GM18499 (cell line): Measurements from ENCODE around the gene SIGMAR1.

ENCODE experiments used
- ATAC-seq: cut with Tn5 transposase; IDR thresholded peaks from one replicate; pipeline ENCODE4 v1.9.1; 2021; ENCODE audit warnings: moderate number of reproducible peaks; ENCODE audit not compliant: insufficient read depth, unreplicated experiment

Gene SIGMAR1

DNA sequence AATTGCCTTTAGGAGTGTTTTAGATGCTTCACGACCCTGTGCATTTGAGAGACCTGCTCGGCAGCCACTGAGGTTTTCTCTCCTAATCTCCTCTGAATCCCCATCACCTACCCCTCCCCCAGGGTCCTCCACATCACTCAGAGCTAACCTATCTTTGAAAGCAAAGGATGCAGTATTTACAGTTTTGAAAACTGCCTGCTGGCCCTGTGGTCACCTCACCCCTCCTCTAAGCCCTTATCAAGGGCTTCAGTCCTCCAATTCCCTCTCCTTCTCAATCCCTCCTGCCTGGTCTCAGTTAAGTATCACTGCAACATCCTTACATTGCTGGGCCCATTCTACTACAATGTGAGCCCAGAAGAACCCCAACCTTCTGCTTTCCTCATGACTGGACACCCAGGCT is 30.3 kb downstream of the SIGMAR1 start:
- no peak for ATAC-seq

DNA sequence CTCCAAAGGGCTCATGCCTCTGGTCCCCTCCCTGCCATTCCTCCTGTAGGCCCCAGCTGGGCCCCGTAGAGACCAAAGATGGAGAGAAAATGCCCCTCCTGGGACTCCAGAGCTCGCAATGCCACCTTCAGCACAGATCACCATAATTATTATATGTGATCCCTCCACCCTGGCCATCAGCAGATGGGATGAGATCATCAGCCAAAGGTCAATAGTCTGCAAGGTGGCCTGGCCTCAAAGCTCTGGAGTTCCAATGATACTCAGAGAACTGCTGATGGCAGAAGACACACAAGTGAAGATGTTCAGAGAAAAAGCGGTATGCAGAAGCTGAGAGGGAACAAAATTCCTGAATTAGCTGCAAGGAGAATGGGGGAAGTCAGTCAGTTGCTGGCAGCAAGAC is 30.7 kb downstream of the SIGMAR1 start:
- no peak for ATAC-seq

DNA sequence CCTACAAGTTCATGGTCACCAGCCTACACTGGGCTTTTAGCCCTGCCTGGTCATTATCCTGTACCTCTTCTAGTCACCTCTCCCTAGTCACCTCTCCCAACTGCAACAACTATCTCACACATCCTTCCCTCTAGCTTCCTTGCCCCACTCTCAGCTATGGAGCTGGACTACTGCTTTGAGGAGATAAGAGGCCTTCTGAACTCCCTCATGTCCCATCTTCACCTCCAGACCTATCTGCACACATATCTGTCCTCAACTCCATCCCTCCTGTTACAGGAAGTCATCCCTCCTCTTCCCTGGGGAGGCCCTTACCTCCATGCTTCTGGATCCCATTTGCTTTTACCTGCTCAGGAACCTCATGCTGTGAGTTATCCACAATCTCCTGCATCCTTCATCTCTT is 31.4 kb downstream of the SIGMAR1 start:
- no peak for ATAC-seq

DNA sequence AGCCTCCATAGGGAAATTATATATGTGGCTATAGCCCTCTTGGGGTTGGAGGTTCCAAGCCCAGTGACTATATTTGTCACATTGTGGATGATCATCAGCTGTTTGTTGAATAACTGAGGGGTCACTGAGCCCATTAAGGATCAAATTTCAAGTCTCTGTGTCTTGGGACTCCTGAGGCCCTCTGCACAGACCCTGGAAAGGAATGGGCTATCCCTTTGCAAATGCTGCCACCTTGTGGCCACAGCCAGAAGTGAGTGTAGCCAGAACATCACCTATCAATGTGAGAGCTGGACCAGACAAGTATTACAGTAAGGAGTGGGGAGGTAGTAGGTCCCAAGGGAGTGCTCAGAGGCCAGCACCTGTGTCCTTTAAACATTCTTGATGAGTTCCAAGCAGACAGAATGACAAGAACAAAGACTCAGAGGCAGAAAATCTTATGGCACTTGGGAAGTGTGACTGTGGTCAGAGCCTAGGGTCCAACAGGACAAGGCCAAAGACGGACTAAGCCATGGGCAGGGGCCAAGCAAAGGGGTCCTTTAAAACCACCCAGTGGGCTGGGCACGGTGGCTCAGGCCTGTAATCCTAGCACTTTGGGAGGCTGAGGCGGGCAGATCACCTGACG is 33.9 kb downstream of the SIGMAR1 start:
- ATAC-seq, result no peak

DNA sequence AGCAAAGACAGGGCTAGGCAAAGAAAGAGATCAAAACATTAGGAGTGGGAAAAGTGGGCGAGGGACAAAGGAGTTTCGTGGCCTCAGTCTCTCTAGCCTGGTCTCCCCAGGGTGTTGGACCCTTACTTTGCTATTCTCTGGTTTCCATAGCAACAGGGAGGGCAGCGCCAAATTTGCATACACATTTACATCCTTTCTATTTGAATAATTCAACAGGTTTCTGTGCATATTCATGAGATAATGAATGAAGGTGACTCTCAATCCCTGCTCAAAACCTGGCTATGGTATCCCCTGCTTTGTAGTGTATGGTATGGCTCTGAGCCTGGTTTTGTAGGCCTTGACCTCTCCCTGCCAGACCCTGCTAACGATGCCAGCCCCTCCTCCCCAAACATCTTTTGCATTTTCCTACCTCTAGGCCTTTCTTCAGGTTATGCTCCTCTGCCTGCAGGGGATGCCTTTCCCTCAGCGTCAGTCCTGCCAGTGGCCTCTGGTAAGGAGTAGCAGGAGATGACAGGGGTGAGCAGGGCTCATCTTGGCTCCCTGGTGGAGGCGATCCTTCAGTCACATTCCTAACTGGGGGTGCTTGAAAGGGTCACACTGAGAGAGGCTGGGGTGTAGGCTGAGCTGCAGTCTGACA is 35.5 kb downstream of the SIGMAR1 start:
- ATAC-seq, result no peak

DNA sequence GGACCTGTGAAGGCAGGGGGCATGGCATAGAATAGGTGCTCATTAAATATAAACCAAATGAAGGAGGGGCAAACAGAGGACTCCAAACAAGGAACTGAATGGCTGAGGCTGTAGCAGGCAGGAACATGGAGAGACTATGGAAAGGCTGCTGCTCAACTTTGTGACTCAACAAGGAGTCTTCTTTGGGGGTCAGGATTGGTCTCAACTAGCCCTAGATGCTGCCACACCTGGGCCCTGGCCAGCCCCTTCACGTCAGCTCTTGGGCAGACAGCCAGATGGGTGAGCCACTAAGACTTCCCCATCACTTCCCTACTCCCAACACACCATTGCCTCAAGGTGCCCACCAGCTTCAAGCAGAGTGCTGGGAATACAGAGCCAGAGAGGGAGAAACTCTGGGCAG is 36.7 kb downstream of the SIGMAR1 start:
- ATAC-seq, result no peak

DNA sequence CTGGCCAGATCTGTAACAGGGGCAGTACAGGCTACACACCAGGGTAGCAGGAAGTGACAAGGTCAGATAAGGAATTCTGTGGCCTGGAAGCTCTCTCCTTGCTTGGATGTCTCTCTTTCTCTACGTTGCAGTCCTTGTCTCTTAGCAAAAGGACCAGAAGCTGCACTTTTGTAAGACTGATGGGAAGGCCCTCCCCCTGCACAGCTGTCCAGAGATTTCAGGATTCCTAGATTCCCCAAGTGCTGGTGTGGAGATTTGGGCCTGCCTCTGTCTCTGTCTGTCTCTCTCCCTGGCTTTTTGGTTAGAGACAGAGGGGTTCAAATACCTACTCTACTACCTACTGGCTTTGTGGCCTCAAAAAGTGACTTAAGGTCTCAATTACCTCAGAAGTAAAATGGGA is 38.0 kb downstream of the SIGMAR1 start:
- no peak for ATAC-seq

DNA sequence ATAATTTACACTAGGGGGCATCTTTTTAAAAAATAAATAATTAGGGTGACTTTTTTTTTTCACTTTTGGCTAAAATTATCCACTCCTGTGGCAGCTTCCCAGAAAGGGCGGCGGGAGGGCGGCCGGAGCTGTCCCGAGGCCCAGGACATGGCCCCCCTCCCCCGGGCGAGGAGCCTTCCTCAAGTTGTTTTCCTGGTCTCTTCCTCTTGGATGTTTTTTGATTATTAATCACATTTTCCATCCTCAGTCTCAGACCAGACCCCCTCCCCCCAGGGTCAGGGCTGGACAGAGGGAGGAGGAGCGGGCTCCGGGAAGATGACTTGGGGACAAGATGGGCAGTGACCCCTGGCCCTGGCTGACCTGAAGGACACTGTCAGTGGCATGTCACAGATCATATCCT is 43.4 kb downstream of the SIGMAR1 start:
- no peak for ATAC-seq

DNA sequence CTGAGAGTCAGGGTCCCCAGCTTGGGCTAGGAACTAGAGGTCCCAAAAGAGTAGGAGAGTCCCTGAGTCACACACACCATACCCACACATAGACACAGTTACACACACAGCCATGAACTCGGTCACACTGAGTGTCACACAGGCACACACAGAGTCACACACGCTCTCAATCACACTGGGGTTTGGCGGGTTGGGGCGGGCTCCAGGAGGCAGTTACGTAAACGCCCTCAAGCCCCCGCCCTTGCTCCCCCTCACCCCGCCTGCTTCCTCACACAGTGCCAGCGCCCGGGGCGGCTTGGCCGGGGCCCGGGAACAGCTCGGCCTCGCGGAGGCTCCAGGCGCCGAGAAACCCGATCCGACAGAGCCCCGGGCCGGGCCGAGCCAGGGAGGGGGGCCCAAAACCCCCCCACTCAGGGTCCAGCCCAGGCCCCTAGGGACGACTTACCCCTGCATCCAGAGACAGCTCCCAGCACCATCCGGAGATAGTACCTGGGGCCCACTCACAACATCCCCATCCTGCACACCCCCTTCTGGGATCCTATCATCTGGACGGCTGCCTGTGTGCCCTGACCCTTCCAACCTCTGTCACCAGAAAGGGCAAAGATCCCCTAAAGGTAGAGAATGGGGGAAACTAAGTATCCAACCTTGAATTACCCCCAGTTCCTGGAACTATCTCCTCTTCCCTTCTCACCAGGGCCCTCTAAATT is 44.5 kb downstream of the SIGMAR1 start:
- ATAC-seq, result no peak

DNA sequence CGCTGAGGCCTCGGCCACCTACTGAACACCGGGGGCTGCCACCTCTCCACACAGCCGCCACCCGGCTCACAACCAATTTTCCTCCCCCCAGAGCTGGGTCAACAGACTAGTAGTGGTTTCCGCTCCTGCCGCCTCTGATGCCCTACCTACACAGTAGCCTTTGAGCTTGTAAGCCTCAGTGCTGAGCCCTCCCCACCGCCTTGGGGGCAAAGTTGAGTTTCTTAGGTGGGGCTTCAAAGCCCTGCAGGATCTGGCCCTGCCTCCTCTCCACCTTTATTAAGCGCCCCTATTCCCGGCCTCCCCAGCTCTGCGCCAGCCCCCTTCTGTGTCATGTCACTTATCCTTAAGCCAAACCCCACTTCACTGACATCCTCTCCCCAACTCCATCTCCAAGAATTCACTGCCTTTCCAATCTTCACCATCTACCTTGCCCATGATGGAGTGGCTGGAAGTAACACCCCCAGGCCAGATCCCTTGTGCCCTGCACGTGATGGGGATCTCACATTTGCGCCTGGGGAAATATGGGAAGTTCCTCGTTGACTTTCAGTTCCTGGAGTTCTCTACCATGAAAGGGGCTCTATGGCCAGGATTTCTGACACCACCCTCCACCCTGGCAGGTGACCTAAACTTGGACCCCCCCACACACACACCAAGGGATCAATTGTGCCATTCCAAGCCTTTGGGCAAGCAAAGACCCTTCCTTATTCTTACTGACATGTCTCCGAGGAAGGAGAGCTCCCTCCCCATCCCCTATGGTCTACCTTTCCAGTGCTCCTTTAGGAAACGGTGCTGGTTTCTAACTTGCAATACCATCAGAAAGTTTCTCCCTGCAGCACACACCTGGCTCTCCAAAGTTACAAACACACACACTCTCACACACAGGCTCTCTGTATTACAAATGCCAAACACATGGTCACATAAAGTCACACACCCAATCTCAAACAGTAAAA is 45.4 kb downstream of the SIGMAR1 start:
- ATAC-seq, result no peak

DNA sequence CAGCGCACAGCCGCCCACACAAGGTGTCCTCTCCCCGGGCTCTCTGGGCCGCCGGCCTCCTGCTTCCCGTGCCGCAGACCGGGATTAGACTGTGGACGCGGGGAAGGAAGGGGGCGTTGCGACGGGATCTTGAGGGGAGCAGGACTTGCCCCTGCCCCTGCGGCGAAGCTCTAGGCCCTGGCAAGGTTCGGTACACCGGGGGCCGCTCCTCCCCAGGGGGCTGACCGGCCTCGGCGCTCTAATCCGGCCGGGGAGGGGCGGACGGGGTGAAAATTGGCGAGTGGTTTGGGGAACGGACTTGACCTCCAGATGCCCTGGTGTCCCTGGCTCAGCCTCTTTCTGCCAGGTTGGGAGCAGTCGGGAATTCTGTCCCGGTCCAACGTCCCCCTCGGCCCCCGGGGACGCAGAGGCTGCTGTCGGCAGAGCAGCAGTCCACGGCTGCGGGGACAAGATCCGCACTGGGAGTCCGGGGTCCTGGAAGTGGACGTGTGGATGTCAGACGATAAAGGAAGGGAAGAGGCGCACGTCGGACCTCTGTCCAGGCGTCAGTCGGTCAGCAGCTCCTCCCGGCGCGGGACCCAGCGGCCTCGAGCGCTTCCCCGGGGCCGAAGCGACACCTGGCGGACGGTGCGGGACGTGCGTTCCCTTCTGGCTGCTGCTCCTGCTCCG is 46.2 kb downstream of the SIGMAR1 start:
- ATAC-seq, result no peak

DNA sequence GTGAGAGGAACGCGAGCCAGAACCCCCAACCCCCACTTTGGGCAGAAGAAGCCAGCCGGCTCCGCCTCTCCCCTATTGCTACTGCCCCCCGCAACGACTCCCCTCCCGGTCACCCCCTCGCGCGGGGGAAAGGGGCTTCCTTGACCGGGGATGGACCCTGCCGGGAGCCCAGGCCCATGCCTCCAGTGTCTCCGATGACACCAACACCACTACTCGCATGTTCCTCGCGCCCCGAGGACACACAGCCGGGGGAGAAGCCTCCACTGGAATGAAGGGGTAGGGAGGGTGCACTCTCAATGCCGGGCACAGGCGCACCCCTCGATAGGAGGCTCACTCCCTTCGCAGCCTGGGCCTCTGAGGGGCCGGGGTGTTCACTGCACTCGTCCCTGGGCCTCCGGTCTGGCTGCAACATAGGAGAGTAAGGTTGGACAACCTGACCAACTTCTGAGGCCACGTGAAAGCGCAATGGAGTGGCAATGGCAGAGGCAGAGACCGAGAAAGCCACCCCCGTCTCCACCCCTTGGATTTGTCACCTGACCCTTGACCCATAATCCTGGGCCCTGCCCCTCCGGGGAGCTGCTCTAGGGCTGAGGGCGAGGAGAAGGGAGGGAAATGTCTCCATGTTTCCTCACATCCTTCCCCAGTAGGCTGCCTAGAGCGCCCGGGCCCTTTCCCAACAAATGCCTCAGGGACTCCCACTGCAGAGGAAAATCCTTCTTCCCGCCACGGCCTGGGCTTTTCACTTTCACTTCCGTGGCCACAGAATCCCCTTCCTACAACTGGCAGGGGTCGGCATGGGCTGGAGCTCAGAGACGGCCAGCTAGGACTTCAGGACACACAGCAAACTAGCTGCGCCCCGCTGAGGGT is 47.0 kb downstream of the SIGMAR1 start:
- ATAC-seq, result no peak

DNA sequence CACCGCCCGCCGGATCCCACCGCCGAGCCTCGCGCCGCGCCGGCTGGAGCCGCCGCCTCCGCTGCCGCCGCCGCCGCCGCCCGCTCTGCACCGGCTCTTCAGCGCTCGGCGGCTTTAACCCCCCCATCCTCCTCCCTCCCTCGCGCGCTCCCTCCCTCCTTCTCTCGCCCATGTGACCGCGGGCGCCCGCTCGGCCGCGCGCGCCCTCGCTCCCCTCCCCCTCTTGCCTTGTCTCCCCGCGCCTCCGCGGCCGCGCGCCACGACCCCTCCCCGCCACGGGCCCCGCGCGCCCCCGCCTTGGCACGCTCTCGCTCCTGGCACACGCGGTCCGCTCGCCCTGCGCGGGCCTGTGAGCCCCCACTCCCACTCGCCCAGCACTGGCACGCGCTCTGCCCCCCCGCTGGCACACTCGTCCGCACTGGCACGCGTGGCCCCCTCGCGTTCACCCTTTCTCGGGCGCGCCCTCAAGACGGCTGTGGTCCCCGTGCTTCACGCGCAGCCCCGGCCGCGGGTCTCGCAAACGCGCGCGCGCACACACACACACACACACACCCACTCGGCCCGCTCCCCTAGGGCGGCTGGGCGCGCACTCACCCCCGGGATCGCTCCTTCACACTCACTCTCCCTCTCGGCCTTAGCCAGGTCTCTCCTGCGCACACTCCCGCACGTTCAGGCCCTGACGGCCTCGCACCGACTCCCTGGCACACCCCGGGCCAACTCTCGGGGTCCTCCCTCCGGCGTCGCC is 47.8 kb downstream of the SIGMAR1 start, which contains the start of gene CNTFR:
CNTFR (minus strand) TSS at position 89 of the 745 bp plus-strand sequence. CDS start 20,743 bp downstream, outside the sequence.
- no peak for ATAC-seq

DNA sequence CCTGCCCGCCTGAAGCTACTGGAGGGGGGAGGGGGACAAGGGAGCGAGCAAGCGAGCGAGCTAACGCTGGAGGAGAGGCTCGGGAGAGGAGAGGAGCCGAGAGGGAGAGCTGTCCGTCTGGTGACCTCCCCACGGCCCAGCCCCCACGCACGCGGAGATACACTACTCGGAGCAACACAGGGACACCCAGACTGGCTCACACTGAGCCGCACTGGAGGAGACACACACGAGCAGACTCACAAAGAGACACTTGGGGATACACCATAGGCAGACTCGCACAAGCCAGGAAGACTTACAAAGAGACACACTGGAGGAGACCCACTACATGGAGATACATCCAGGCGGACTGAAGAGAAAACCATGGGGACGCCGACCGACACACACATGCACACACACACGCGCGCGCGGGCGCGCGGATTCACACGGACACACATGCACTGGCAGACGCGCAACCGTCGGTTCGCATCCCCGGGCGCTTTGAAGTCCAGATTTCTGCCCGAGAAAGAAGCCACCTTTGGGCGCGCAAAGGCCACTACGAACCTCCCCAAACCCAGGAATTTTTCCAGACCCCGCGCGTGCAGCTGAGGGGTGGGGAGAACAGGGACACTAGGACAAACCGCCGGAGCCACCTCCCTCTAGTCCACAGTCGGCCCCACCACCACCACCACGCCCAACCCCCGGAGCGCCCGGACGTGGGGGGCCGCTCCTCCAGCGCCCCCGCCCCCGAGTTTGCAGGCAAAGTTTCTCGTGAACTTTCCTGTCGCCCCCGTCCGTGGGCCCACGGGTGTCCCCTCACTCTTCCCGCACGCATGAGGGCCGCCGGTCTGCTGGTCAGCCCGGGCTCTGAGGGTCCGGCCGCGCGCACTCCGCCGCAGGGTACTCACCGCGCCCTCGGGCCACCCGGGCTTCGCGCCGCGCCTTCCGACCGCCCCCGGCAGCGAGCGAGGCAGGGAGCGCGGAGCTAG is 48.6 kb downstream of the SIGMAR1 start:
- ATAC-seq, result no peak

DNA sequence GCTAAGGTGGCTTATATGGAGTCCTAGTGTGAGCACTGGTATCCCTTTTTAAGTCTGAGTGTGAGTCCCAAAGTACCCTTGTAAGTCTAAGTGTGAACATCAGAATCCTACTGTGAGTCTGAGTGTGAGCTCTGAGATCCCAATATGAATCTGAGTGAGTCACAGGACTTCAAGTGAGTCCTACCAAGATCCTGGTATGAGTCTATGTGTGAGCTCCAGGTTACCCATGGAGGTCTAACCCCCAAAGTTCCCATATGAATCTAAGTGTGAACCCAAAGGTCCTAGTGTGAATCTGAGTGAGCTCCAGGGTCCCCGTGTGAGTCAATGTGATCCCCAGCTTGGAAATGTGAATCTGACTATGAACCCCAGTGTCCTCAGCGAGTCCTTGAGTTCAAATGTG is 50.3 kb downstream of the SIGMAR1 start:
- ATAC-seq, result no peak

DNA sequence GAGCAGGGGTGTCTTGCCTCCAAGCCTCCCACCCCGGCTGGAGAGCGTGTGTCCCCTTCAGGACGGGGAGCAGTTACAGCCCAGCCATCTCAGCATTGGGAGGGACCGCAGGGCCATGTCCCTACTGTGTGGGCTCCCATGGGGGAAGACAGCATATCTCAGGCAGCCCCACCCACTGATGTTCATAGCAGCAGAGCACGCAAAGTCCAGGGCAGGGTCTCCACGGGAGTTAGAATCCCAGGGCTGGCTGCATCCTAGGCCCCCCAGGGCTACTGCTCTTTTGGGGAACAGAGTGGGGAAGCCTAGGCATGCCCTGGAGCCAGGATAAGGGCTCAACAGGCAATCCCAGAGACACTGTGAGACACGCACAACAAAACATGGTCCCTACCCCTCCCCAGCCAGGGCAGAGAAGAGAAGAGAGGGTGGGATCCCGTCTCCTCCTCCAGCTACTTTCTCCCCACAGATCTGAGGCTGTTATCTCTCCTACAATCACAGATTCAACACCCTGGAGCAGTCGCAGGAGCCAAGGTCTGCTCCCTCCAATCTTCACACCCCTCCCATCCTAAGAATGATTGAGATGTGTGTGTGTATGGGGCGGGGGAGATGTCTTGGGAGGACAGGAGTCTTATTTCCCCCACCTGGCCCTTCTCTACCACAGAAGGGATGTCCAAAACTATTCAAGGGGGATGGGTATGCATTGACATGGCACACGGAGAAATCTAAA is 51.5 kb downstream of the SIGMAR1 start:
- no peak for ATAC-seq

DNA sequence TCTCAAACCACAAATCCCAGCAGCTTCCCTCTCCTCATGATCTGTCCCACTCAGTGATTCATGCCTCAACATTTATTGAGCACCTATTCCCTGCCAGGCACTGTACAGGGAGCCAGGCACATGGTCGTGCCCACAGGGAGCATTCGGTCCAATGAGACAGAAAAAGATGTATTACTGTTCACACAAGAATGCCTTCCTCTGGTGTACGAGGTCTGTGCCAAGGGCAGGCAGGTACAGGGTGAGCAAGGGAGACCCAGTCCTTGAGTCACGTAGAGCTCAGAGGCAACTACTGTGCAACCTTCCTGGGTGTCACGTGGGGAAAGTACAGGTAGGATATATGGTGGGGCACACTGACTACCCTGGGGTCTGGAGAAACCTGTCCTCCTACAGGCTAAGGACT is 52.6 kb downstream of the SIGMAR1 start:
- no peak for ATAC-seq
